Cardiac fibroblast (primary cell): ENCODE data around the gene ZNF543.

Experiments
- DNase-seq, 2 donors: peaks; one replicate each; pipeline versions ENCODE4 v3.0.0 to v3.0.0-alpha.2; 2010; ENCODE audit warnings: low read depth in 2 of 2
- H3K4me3 ChIP-seq, 2 donors: replicated peaks in 1 of 2; 1 replicate in 1 of 2; 2 replicates in 1 of 2; pipeline ENCODE4 v1.5.1; 2011; ENCODE audit warnings: low read depth in 2 of 2, low read length in 2 of 2, mild to moderate bottlenecking in 2 of 2, moderate library complexity in 1 of 2
- CTCF ChIP-seq: IDR thresholded peaks from one replicate; pipeline ENCODE4 v1.5.1; 2011; ENCODE audit warnings: low read depth, mild to moderate bottlenecking, low read length, inconsistent platforms

ZNF543 gene

GRCh38 chr19:57338877-57339276, 18.6 kb downstream of the ZNF543 start:
- H3K4me3 ChIP-seq: no peak overlapping the region
- DNase-seq: peak in 1 of 2 donors; percentile 36
- TF ChIP-seq CTCF: no peak

- no peak for DNase-seq
- TF ChIP-seq CTCF: no peak
- no peak overlapping the region for H3K4me3 ChIP-seq
These were observed 22.3 kb downstream of the ZNF543 start for GRCh38 chr19:57342582-57342981.

- DNase-seq: peak; percentile 60 to 61
These were observed 27.9 kb downstream of the ZNF543 start for GRCh38 chr19:57348136-57348535.

GRCh38 chr19:57350877-57351805, 30.9 kb downstream of the ZNF543 start, which contains the start of gene ZNF304:
ZNF304 (plus strand) TSS chr19:57351271; CDS start chr19:57351665, 394 bp downstream.
- peak; percentile 95 to 96 for DNase-seq
- no peak for TF ChIP-seq CTCF
- peak within 1 kb of the TSS; percentile 98 to 99 for H3K4me3 ChIP-seq

More at GRCh38 chr19:57348136-57348535, 27.9 kb downstream of the ZNF543 start:
- no peak overlapping the region for H3K4me3 ChIP-seq
- no peak for TF ChIP-seq CTCF

GRCh38 chr19:57351867-57352266, 31.6 kb downstream of the ZNF543 start:
- H3K4me3 ChIP-seq: peak overlapping the region; percentile 98 to 99
- TF ChIP-seq CTCF: peak; percentile 8
- DNase-seq: peak in 1 of 2 donors; percentile 26

- DNase-seq: no peak
- no peak overlapping the region for H3K4me3 ChIP-seq
- no peak for TF ChIP-seq CTCF
These were observed 35.6 kb downstream of the ZNF543 start for GRCh38 chr19:57355916-57356315.
